Measurements from ENCODE around the gene FERD3L. TPM values are rescaled to one million over a fixed set of nuclear protein-coding genes. Genes with fewer than 3 reads are reported as not detected.

Gene FERD3L
- total and polyA plus RNA-seq, 2 experiments from 2014 or later = not detected

DNA sequence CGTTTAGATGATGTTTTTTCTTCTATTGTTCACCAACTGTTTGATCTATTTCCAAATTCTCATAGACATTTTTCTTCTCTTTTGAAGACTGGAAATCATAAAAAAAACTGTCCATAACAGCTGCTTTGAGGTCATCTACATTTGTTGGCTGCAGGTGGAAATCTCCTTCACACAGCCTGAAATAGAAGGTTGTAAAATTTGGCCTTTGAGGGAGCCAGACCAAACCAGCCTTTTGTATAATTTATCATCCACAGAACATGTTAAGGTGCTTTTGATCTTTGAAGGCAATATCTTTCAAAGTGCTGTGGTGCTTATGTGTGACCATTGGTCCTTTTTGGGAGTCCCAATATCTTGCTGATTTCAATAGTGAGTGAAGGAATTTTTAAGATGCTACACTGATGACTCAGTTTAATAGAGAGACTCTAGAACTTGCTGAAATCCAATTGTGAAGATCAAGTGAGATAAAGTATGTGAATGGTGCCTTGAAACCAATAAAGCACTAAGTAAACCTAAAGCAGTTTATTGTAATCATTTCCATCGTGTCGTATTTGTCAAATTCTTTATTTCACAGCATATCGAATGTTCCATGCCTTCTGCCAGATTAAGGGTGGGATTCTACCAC lies 5.4 kb downstream of the FERD3L start (continued):
- TF ChIP-seq, protein P1, sequence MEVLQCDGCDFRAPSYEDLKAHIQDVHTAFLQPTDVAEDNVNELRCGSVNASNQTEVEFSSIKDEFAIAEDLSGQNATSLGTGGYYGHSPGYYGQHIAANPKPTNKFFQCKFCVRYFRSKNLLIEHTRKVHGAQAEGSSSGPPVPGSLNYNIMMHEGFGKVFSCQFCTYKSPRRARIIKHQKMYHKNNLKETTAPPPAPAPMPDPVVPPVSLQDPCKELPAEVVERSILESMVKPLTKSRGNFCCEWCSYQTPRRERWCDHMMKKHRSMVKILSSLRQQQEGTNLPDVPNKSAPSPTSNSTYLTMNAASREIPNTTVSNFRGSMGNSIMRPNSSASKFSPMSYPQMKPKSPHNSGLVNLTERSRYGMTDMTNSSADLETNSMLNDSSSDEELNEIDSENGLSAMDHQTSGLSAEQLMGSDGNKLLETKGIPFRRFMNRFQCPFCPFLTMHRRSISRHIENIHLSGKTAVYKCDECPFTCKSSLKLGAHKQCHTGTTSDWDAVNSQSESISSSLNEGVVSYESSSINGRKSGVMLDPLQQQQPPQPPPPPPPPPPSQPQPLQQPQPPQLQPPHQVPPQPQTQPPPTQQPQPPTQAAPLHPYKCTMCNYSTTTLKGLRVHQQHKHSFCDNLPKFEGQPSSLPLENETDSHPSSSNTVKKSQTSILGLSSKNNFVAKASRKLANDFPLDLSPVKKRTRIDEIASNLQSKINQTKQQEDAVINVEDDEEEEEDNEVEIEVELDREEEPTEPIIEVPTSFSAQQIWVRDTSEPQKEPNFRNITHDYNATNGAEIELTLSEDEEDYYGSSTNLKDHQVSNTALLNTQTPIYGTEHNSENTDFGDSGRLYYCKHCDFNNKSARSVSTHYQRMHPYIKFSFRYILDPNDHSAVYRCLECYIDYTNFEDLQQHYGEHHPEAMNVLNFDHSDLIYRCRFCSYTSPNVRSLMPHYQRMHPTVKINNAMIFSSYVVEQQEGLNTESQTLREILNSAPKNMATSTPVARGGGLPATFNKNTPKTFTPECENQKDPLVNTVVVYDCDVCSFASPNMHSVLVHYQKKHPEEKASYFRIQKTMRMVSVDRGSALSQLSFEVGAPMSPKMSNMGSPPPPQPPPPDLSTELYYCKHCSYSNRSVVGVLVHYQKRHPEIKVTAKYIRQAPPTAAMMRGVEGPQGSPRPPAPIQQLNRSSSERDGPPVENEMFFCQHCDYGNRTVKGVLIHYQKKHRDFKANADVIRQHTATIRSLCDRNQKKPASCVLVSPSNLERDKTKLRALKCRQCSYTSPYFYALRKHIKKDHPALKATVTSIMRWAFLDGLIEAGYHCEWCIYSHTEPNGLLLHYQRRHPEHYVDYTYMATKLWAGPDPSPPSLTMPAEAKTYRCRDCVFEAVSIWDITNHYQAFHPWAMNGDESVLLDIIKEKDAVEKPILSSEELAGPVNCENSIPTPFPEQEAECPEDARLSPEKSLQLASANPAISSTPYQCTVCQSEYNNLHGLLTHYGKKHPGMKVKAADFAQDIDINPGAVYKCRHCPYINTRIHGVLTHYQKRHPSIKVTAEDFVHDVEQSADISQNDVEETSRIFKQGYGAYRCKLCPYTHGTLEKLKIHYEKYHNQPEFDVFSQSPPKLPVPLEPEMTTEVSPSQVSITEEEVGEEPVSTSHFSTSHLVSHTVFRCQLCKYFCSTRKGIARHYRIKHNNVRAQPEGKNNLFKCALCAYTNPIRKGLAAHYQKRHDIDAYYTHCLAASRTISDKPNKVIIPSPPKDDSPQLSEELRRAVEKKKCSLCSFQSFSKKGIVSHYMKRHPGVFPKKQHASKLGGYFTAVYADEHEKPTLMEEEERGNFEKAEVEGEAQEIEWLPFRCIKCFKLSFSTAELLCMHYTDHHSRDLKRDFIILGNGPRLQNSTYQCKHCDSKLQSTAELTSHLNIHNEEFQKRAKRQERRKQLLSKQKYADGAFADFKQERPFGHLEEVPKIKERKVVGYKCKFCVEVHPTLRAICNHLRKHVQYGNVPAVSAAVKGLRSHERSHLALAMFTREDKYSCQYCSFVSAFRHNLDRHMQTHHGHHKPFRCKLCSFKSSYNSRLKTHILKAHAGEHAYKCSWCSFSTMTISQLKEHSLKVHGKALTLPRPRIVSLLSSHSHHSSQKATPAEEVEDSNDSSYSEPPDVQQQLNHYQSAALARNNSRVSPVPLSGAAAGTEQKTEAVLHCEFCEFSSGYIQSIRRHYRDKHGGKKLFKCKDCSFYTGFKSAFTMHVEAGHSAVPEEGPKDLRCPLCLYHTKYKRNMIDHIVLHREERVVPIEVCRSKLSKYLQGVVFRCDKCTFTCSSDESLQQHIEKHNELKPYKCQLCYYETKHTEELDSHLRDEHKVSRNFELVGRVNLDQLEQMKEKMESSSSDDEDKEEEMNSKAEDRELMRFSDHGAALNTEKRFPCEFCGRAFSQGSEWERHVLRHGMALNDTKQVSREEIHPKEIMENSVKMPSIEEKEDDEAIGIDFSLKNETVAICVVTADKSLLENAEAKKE (CRISPR knock-in tag; IDR thresholded peaks at IDR 0.05) = no peak
- TF ChIP-seq REST (IDR thresholded peaks at IDR 0.05; ENCODE audit: unreplicated experiment) (no peak), POLR2AphosphoS5 (IDR thresholded peaks at IDR 0.05; ENCODE audit: low read depth) (no peak), NANOG (IDR thresholded peaks at IDR 0.05; ENCODE audit: borderline replicate concordance) (no peak), ZNF331 (CRISPR knock-in tag; IDR thresholded peaks at IDR 0.05; ENCODE audit: low read depth) (no peak), EZH2 (IDR thresholded peaks at IDR 0.05; ENCODE audit: low read depth, unreplicated experiment) (no peak), ZNF114 (CRISPR knock-in tag; IDR thresholded peaks at IDR 0.05) (no peak)
